GM13977 (cell line): Measurements from ENCODE around the gene SUSD1.
A peak's percentile ranks its signal among the peaks of the same experiment; 100 is the strongest.

Experiments
- DNase-seq: peaks from one replicate; pipeline ENCODE4 v3.0.0; 2012; ENCODE audit warnings: low spot score
- CTCF ChIP-seq: IDR thresholded peaks from 2 replicates; pipeline ENCODE4 v1.5.1; 2012; ENCODE audit warnings: mild to moderate bottlenecking, control low read depth; ENCODE audit not compliant: insufficient read depth; ENCODE audit errors: extremely low read depth, missing control alignments
- in situ Hi-C: fragments of 300-500 bp; cut with MboI; formaldehyde crosslinking; loops from one replicate; pipeline ENCODE4 v1.12.0; 2022; ENCODE audit warnings: low sequenced_read_pairs, low pct_unique_long_range_greater_than_20kb, mixed read lengths, inconsistent platforms; ENCODE audit not compliant: unreplicated experiment

The SUSD1 gene

GRCh38 chr9:112065806-112066606 lies 109.1 kb downstream of the SUSD1 start:
- in situ Hi-C loops, result no loop called here
- no peak for DNase-seq
- no peak for TF ChIP-seq CTCF

- no peak for TF ChIP-seq CTCF
- DNase-seq, result no peak
- in situ Hi-C loops, result no loop called here
These were observed 110.2 kb downstream of the SUSD1 start for GRCh38 chr9:112064871-112065270.

GRCh38 chr9:112063586-112063985 lies 111.5 kb downstream of the SUSD1 start:
- DNase-seq, result no peak
- in situ Hi-C loops, result no loop called here
- no peak for TF ChIP-seq CTCF

GRCh38 chr9:112063151-112063550 lies 111.9 kb downstream of the SUSD1 start:
- no peak for TF ChIP-seq CTCF
- no peak for DNase-seq
- in situ Hi-C loops, result no loop called here

- TF ChIP-seq CTCF, result no peak
- DNase-seq, result peak; percentile 72
- in situ Hi-C loops, result no loop called here
These were observed 113.9 kb downstream of the SUSD1 start for GRCh38 chr9:112061152-112061740.

GRCh38 chr9:112059966-112060320 lies 115.2 kb downstream of the SUSD1 start:
- in situ Hi-C loops, result no loop called here
- no peak for TF ChIP-seq CTCF
- no peak for DNase-seq
